B cell (primary cell): ENCODE measurements around the gene LAG3. TPM values are rescaled to one million over a fixed set of nuclear protein-coding genes. Genes with fewer than 3 reads are reported as not detected.

Experiments
- ATAC-seq: fragments of 200-7000 bp; cut with Tn5 transposase; one replicate; pipeline ENCODE4 v1.10.0; 2021; ENCODE audit warnings: low read depth, mild to moderate bottlenecking, moderate number of reproducible peaks, moderate library complexity
- CTCF ChIA-PET: fragments of 350-600 bp; sonication (Branson Sonifier 250); formaldehyde crosslinking; loops from one replicate; lab custom pipeline; 2021; ENCODE audit warnings: antibody characterized with exemption, inconsistent platforms; lab: Charles Lee
- POLR2A ChIA-PET: fragments of 350-600 bp; sonication (Branson Sonifier 250); formaldehyde crosslinking; loops from one replicate; lab custom pipeline; 2021; ENCODE audit warnings: antibody characterized with exemption; lab: Charles Lee
- DNase-seq: peaks from one replicate; pipeline ENCODE4 v3.0.0; 2013
- H2AFZ ChIP-seq: 2 replicates; pipeline ENCODE4 v1.6.1; 2012; ENCODE audit warnings: mild to moderate bottlenecking, low read depth, low read length; ENCODE audit not compliant: insufficient read depth, poor library complexity, severe bottlenecking
- H3K27ac ChIP-seq, 2 donors: 1 replicate in 1 of 2; 2 replicates in 1 of 2; pipeline ENCODE4 v1.5.1; 2012 to 2013; ENCODE audit warnings: low read length in 2 of 2, mild to moderate bottlenecking in 2 of 2, moderate library complexity in 1 of 2
- H3K27me3 ChIP-seq, 4 experiments: fragments of 200-600 bp in 1 of 4; sonication (generic) in 1 of 4; replicated peaks in 1 of 4; 1 replicate in 2 of 4; 2 replicates in 2 of 4; pipeline versions ENCODE4 v1.6.1 to v1.7.0; 2013 to 2016; ENCODE audit warnings: low read length in 3 of 4, mild to moderate bottlenecking in 2 of 4, mixed read lengths in 1 of 4, moderate library complexity in 1 of 4; ENCODE audit not compliant: insufficient read depth in 4 of 4, control insufficient read depth in 3 of 4; ENCODE audit errors: control extremely low read depth in 1 of 4
- H3K36me3 ChIP-seq, 2 experiments: replicated peaks in 1 of 2; 1 replicate in 1 of 2; 2 replicates in 1 of 2; pipeline versions ENCODE4 v1.6.1 to v1.7.1; 2013; ENCODE audit warnings: low read length in 1 of 2; ENCODE audit not compliant: insufficient read depth in 2 of 2, control insufficient read depth in 1 of 2; ENCODE audit errors: control extremely low read depth in 1 of 2, extremely low read depth in 1 of 2
- H3K4me1 ChIP-seq, 2 donors: fragments of 200-600 bp in 1 of 2; sonication (generic) in 1 of 2; 1 replicate in 1 of 2; 2 replicates in 1 of 2; pipeline versions ENCODE4 v1.5.1 to v1.6.1; 2013 to 2017; ENCODE audit warnings: low read length in 2 of 2; ENCODE audit not compliant: control insufficient read depth in 2 of 2, insufficient read depth in 2 of 2
- H3K4me2 ChIP-seq: replicated peaks from 2 replicates; pipeline ENCODE3; 2012; ENCODE audit warnings: mild to moderate bottlenecking, low read depth, low read length; ENCODE audit not compliant: poor library complexity, severe bottlenecking
- H3K4me3 ChIP-seq, 5 experiments: fragments of 200-600 bp in 1 of 5; sonication (generic) in 1 of 5; 1 replicate in 3 of 5; 2 replicates in 2 of 5; pipeline versions ENCODE4 v1.5.1 to v1.7.0; 2011 to 2016; ENCODE audit warnings: low read length in 4 of 5, mild to moderate bottlenecking in 4 of 5, low read depth in 2 of 5, control low read depth in 1 of 5, moderate library complexity in 1 of 5; ENCODE audit not compliant: insufficient read depth in 1 of 5; ENCODE audit errors: control extremely low read depth in 1 of 5, extremely low read depth in 1 of 5
- H3K79me2 ChIP-seq: fragments of 200-600 bp; sonication (generic); one replicate; pipeline ENCODE4 v1.6.0; 2016; ENCODE audit warnings: low read length; ENCODE audit not compliant: control insufficient read depth, insufficient read depth
- H3K9ac ChIP-seq: fragments of 200-600 bp; sonication (generic); 2 replicates; pipeline ENCODE4 v1.6.1; 2017; ENCODE audit warnings: mild to moderate bottlenecking, low read length, moderate library complexity
- H3K9me3 ChIP-seq, 3 donors: one replicate each; pipeline versions ENCODE4 v1.6.1 to v1.7.1; 2013; ENCODE audit warnings: low read length in 2 of 3; ENCODE audit not compliant: control insufficient read depth in 2 of 3, insufficient read depth in 1 of 3; ENCODE audit errors: control extremely low read depth in 1 of 3
- H4K20me1 ChIP-seq: 2 replicates; pipeline ENCODE4 v1.6.0; 2012; ENCODE audit warnings: mild to moderate bottlenecking, low read length; ENCODE audit not compliant: insufficient read depth, control insufficient read depth, poor library complexity, severe bottlenecking
- H3K27ac Mint-ChIP-seq: one replicate; pipeline ENCODE4 v1.8.0; 2021; ENCODE audit warnings: mixed read lengths
- H3K27me3 Mint-ChIP-seq: one replicate; pipeline ENCODE4 v1.8.0; 2021; ENCODE audit warnings: mixed read lengths
- H3K4me1 Mint-ChIP-seq: one replicate; pipeline ENCODE4 v1.8.0; 2021; ENCODE audit warnings: mixed read lengths
- H3K4me3 Mint-ChIP-seq: one replicate; pipeline ENCODE4 v1.8.0; 2021; ENCODE audit warnings: mixed read lengths
- H3K9me3 Mint-ChIP-seq: one replicate; pipeline ENCODE4 v1.8.0; 2022; ENCODE audit warnings: mixed read lengths; ENCODE audit not compliant: insufficient read depth
- EZH2 ChIP-seq: IDR thresholded peaks from 2 replicates; pipeline ENCODE4 v1.6.1; 2012; ENCODE audit warnings: borderline replicate concordance, low read depth, mild to moderate bottlenecking, moderate library complexity, low read length; ENCODE audit not compliant: insufficient read depth, poor library complexity, severe bottlenecking
- WGBS: methylation state at CpG from one replicate; pipeline ENCODE4 v1.1.5; 2013; ENCODE audit warnings: missing lambda C conversion rate; ENCODE audit not compliant: insufficient coverage; 5-methylcytosine and 5-hydroxymethylcytosine counted together
- intact Hi-C: fragments of 100-400 bp; cut with micrococcal nuclease; formaldehyde crosslinking; loops from one replicate; pipeline ENCODE4 v1.10.0; 2022
- polyA plus RNA-seq: library from polyadenylated mRNA; depleted of rRNA; stranded (reverse); fragments of >200 nt; gene quantifications from 2 replicates; pipeline ENCODE4 v1.2.3, GENCODE V29; 2012
- total RNA-seq, 2 donors: library from RNA; stranded (reverse); fragments of 120-200 nt in 1 of 2; gene quantifications; 1 replicate in 1 of 2; 2 replicates in 1 of 2; pipeline versions ENCODE4 v1.2.3 to v1.2.4, GENCODE V29; 2013 to 2022
- TF ChIP-seq, protein P1 (sequence below): fragments of 200-600 bp; IDR thresholded peaks from one replicate; pipeline ENCODE4 v1.8.0; 2022; ENCODE audit warnings: antibody characterized with exemption, mild to moderate bottlenecking

Gene LAG3
- total and polyA plus RNA-seq, 2 donors (not counting 1 experiment from before 2014, with no cell fraction given) = not detected

DNA sequence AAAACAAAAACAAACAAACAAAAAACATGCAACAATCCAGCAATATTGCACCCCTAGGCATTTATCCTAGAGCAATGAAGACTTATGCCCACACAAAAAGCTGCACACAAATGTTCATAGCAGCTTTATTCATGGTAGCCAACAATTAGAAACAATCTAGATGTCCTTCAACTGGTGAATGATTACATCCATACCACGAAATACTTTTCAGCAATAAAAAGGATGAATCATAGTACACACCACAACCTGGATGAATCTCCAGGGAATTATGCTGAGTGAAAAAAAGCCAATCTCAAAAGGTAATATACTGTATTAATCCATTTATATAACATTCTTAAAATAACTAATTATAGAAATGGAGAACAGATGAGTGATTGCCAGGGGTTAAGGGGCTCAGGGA, 34.9 kb downstream of the LAG3 start:
- H3K4me1 Mint-ChIP-seq = peaks cover under 1% of the 10 kb centered on the region
- ChIA-PET CTCF (no interaction called here), POLR2A (interaction anchor here (0.7 kb wide), 1 partner anchor 98 kb away, joined by 8 read pairs; no protein-coding TSS in a partner anchor)
- H3K27ac Mint-ChIP-seq = no peak overlapping the region
- no peak for ATAC-seq
- peaks cover 0 to 2% of the 10 kb centered on the region in 2 donors for H3K4me1 ChIP-seq
- H3K27me3 Mint-ChIP-seq = no peaks in the 10 kb centered on the region
- no peaks in the 10 kb centered on the region for H4K20me1 ChIP-seq
- no peak overlapping the region for H3K4me2 ChIP-seq
- no peaks in the 10 kb centered on the region for H3K9me3 Mint-ChIP-seq
- DNase-seq = no peak
- no peak overlapping the region for H3K9ac ChIP-seq
- no peak overlapping the region for H3K27ac ChIP-seq
- no peaks in the 10 kb centered on the region for H3K9me3 ChIP-seq
- no peaks in the 10 kb centered on the region for H3K36me3 ChIP-seq
- H2AFZ ChIP-seq = no peak overlapping the region
- no peak overlapping the region for H3K4me3 Mint-ChIP-seq
- WGBS = no CpG with 5 or more reads among the region's 1 CpG
- H3K79me2 ChIP-seq = no peaks in the 10 kb centered on the region
- intact Hi-C loops = no loop called here
- H3K4me3 ChIP-seq = no peak overlapping the region
- TF ChIP-seq, protein P1, sequence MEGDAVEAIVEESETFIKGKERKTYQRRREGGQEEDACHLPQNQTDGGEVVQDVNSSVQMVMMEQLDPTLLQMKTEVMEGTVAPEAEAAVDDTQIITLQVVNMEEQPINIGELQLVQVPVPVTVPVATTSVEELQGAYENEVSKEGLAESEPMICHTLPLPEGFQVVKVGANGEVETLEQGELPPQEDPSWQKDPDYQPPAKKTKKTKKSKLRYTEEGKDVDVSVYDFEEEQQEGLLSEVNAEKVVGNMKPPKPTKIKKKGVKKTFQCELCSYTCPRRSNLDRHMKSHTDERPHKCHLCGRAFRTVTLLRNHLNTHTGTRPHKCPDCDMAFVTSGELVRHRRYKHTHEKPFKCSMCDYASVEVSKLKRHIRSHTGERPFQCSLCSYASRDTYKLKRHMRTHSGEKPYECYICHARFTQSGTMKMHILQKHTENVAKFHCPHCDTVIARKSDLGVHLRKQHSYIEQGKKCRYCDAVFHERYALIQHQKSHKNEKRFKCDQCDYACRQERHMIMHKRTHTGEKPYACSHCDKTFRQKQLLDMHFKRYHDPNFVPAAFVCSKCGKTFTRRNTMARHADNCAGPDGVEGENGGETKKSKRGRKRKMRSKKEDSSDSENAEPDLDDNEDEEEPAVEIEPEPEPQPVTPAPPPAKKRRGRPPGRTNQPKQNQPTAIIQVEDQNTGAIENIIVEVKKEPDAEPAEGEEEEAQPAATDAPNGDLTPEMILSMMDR = no peak
- no peak for TF ChIP-seq EZH2
- H3K27me3 ChIP-seq = peaks cover 0 to 8% (median 0%) of the 10 kb centered on the region in 4 experiments

DNA sequence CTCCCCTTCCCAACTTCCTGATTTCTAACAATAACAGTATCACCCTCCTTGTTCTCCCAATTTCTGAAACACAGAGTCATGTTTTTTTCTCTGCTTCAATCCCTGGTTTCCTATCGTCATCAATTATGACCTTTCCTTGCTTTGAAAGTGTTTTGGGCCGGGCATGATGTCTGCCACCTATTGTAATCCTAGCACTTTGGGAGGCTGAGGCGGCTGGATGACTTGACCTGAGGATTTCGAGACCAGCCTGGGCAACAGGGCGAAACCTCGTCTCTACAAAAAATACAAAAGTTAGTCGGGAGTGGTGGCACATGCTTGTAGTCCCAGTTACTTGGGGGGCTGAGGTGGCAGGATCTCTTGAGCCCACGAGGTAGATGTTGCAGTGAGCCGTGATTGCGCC, 36.7 kb downstream of the LAG3 start:
- Histone ChIP-seq H3K4me2 (no peak overlapping the region), H3K79me2 (no peaks in the 10 kb centered on the region), H2AFZ (no peak overlapping the region), H3K36me3 (no peaks in the 10 kb centered on the region), H3K27ac (no peak overlapping the region), H3K4me1 (peaks cover 0 to 9% of the 10 kb centered on the region in 2 donors), H3K9ac (no peak overlapping the region), H3K9me3 (no peaks in the 10 kb centered on the region), H4K20me1 (no peaks in the 10 kb centered on the region), H3K27me3 (no peaks in the 10 kb centered on the region), H3K4me3 (no peak overlapping the region)
- H3K27me3 Mint-ChIP-seq = peaks cover 4% of the 10 kb centered on the region
- 93% methylated on average over 10 of the region's 10 CpGs for WGBS
- DNase-seq = no peak
- no peak for ATAC-seq
- TF ChIP-seq, protein P1 = no peak
- TF ChIP-seq EZH2 = no peak
- H3K27ac Mint-ChIP-seq = no peak overlapping the region
- no peaks in the 10 kb centered on the region for H3K9me3 Mint-ChIP-seq
- ChIA-PET POLR2A (no interaction called here), CTCF (interaction anchor here (1.8 kb wide), 1 partner anchor 17 kb away, joined by 4 read pairs; no protein-coding TSS in a partner anchor)
- intact Hi-C loops = no loop called here
- H3K4me1 Mint-ChIP-seq = peaks cover 8% of the 10 kb centered on the region
- no peak overlapping the region for H3K4me3 Mint-ChIP-seq
